Activated CD4-positive, alpha-beta T cell treated with anti-CD3 and anti-CD28 coated beads, Interleukin-10, Interleukin-2, amounts not matched to agents 100 ng/mL and 50 ng/mL, durations not matched to agents 16 hours and 8 hours (primary cell): ENCODE results near the gene SSU72.
A peak's percentile ranks its signal among the peaks of the same experiment; 100 is the strongest.
"Not testable (repeated sequence)": the region's sequence is repeated elsewhere in the genome, so short reads cannot be mapped to it uniquely, and the experiment has no call there.

Experiments
- DNase-seq: peaks from one replicate; pipeline ENCODE4 v3.0.0-alpha.2; 2020

Gene SSU72

GRCh38 chr1:1609822-1610485 lies 35.3 kb upstream of the SSU72 start:
- DNase-seq = no peak

- no peak for DNase-seq
Measured at GRCh38 chr1:1606232-1606631, 31.6 kb upstream of the SSU72 start.

GRCh38 chr1:1605724-1606123 lies 31.1 kb upstream of the SSU72 start:
- DNase-seq = no peak

- DNase-seq = no peak
Measured at GRCh38 chr1:1605034-1605591, 30.4 kb upstream of the SSU72 start.

GRCh38 chr1:1604374-1605033 lies 29.8 kb upstream of the SSU72 start:
- DNase-seq = no peak

- DNase-seq = no peak
Measured at GRCh38 chr1:1603671-1604373, 29.2 kb upstream of the SSU72 start.

- no peak for DNase-seq
Measured at GRCh38 chr1:1602968-1603506, 28.4 kb upstream of the SSU72 start.

- no peak for DNase-seq
Measured at GRCh38 chr1:1602304-1602967, 27.8 kb upstream of the SSU72 start.

- DNase-seq = no peak
Measured at GRCh38 chr1:1601564-1602303, 27.1 kb upstream of the SSU72 start.

GRCh38 chr1:1600861-1601563 lies 26.3 kb upstream of the SSU72 start:
- DNase-seq = no peak

GRCh38 chr1:1599935-1600860 lies 25.5 kb upstream of the SSU72 start, which contains the start of gene FNDC10:
Gene FNDC10 (minus strand): TSS chr1:1600135. CDS start chr1:1600015, 120 bp downstream.
- DNase-seq = no peak

- peak; percentile 46 for DNase-seq
Measured at GRCh38 chr1:1599030-1599934, 24.6 kb upstream of the SSU72 start.

GRCh38 chr1:1598720-1599029 lies 24.0 kb upstream of the SSU72 start:
- no peak for DNase-seq

GRCh38 chr1:1598051-1598719 lies 23.5 kb upstream of the SSU72 start:
- DNase-seq = no peak

- DNase-seq = no peak
Measured at GRCh38 chr1:1597275-1597930, 22.7 kb upstream of the SSU72 start.

GRCh38 chr1:1596493-1597274 lies 22.0 kb upstream of the SSU72 start:
- DNase-seq = no peak

GRCh38 chr1:1595341-1595740 lies 20.7 kb upstream of the SSU72 start:
- DNase-seq = not testable (repeated sequence)
